ENCODE measurements around the gene OR4D11.
"Not testable (repeated sequence)": the region's sequence is repeated elsewhere in the genome, so short reads cannot be mapped to it uniquely, and the experiment has no call there.

The OR4D11 gene

GRCh38 chr11:59520139-59520538 is 16.8 kb downstream of the OR4D11 start:
- not testable (repeated sequence) for H3K4me3 ChIP-seq (ENCODE audit: low read length); DNase-seq (ENCODE audit: low read depth); H3K36me3 ChIP-seq (ENCODE audit: control insufficient read depth, insufficient read depth, low read length, severe bottlenecking); H3K9ac ChIP-seq (ENCODE audit: low read length); H3K4me1 ChIP-seq (ENCODE audit: control insufficient read depth, insufficient read depth, low read length); H3K9me3 ChIP-seq (ENCODE audit: control insufficient read depth, low read length)
- peaks cover 17% of the 10 kb centered on the region for H3K27me3 ChIP-seq (replicated peaks; ENCODE audit: control insufficient read depth, insufficient read depth, low read length)

DNA sequence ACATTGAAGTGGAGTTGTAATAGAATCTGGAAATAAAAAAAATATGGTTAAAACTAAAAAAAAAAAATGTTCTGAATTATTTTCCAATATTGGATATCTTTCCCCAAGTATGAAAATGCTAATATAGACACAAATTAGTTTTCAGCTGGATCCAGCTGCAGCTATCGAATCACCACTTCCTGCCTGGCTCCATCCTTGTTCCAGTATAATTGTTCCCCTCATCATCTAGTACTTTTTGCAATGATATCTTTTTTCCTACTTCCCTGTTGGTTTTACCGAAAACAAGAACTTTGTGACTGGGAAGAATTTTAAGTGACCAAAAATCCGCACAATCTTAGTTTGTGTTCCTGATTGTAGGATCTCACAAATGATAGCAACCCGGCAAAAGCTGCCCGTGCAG is 17.4 kb downstream of the OR4D11 start:
- DNase-seq (ENCODE audit: low read depth) = no peak

GRCh38 chr11:59523541-59523940 is 20.2 kb downstream of the OR4D11 start:
- Histone ChIP-seq H3K4me1 (ENCODE audit: control insufficient read depth, insufficient read depth, low read length) (no peaks in the 10 kb centered on the region), H3K4me3 (ENCODE audit: low read length) (no peak overlapping the region), H3K9me3 (ENCODE audit: control insufficient read depth, low read length) (no peaks in the 10 kb centered on the region), H3K27me3 (replicated peaks; ENCODE audit: control insufficient read depth, insufficient read depth, low read length) (peaks cover 26% of the 10 kb centered on the region), H3K36me3 (ENCODE audit: control insufficient read depth, insufficient read depth, low read length, severe bottlenecking) (no peaks in the 10 kb centered on the region), H3K9ac (ENCODE audit: low read length) (no peak overlapping the region)
- DNase-seq (ENCODE audit: low read depth) = no peak

More for the DNA sequence above, 17.4 kb downstream of the OR4D11 start:
- Histone ChIP-seq H3K36me3 (ENCODE audit: control insufficient read depth, insufficient read depth, low read length, severe bottlenecking) (no peaks in the 10 kb centered on the region), H3K4me3 (ENCODE audit: low read length) (no peak overlapping the region), H3K4me1 (ENCODE audit: control insufficient read depth, insufficient read depth, low read length) (no peaks in the 10 kb centered on the region), H3K9ac (ENCODE audit: low read length) (no peak overlapping the region), H3K27me3 (replicated peaks; ENCODE audit: control insufficient read depth, insufficient read depth, low read length) (peaks cover 19% of the 10 kb centered on the region), H3K9me3 (ENCODE audit: control insufficient read depth, low read length) (no peaks in the 10 kb centered on the region)

- DNase-seq (ENCODE audit: low read depth) = no peak
- H3K4me1 ChIP-seq (ENCODE audit: control insufficient read depth, insufficient read depth, low read length) = no peaks in the 10 kb centered on the region
- no peak overlapping the region for H3K4me3 ChIP-seq (ENCODE audit: low read length)
- peaks cover 19% of the 10 kb centered on the region for H3K27me3 ChIP-seq (replicated peaks; ENCODE audit: control insufficient read depth, insufficient read depth, low read length)
- H3K36me3 ChIP-seq (ENCODE audit: control insufficient read depth, insufficient read depth, low read length, severe bottlenecking) = no peaks in the 10 kb centered on the region
- no peak overlapping the region for H3K9ac ChIP-seq (ENCODE audit: low read length)
- no peaks in the 10 kb centered on the region for H3K9me3 ChIP-seq (ENCODE audit: control insufficient read depth, low read length)
Observed at GRCh38 chr11:59528711-59529110, 25.3 kb downstream of the OR4D11 start.

DNA sequence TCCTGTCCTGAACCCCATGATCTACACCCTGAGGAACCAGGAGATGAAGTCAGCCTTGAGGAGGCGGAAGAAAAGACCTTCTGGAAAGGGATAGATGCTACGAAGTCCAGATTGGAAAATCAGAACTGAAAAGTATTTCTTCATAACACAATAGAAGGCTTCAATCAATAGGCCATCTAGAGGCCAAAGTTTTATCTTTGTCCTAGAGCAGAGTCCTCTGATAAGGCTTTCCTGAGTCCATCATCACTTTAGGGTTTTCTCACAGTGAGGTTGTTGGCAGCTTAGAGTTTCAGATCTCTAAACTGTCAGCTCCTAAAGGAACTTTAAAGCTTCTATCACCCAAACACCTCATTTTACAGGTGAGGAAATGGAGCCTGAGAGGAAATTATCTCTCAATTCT is 29.2 kb downstream of the OR4D11 start:
- Histone ChIP-seq H3K9me3 (ENCODE audit: control insufficient read depth, low read length) (no peaks in the 10 kb centered on the region), H3K27me3 (replicated peaks; ENCODE audit: control insufficient read depth, insufficient read depth, low read length) (peaks cover 4% of the 10 kb centered on the region), H3K4me3 (ENCODE audit: low read length) (no peak overlapping the region), H3K9ac (ENCODE audit: low read length) (no peak overlapping the region), H3K36me3 (ENCODE audit: control insufficient read depth, insufficient read depth, low read length, severe bottlenecking) (no peaks in the 10 kb centered on the region), H3K4me1 (ENCODE audit: control insufficient read depth, insufficient read depth, low read length) (peaks cover under 1% of the 10 kb centered on the region)
- no peak for DNase-seq (ENCODE audit: low read depth)

DNA sequence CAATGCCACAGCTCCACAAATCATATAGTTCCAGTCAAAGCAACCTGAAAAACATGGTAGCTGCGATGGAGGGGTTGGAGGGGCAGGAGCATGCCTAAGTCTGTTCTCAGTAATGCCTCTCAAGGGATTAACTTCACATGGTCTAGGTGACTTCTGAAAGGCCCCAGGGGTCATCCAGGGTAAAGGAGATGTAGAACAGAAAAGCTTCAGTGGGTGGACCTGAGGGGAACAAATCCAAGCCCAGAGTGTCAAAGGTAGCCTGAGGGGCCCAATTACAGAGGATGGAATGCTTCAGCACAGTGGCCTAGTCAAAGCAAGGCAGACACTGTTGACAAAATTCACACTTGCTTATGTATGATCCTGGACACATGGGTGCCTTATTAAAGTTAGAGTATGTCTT is 31.3 kb downstream of the OR4D11 start:
- no peak for DNase-seq (ENCODE audit: low read depth)
- Histone ChIP-seq H3K4me3 (ENCODE audit: low read length) (no peak overlapping the region), H3K36me3 (ENCODE audit: control insufficient read depth, insufficient read depth, low read length, severe bottlenecking) (no peaks in the 10 kb centered on the region), H3K9me3 (ENCODE audit: control insufficient read depth, low read length) (no peaks in the 10 kb centered on the region), H3K4me1 (ENCODE audit: control insufficient read depth, insufficient read depth, low read length) (peaks cover 5% of the 10 kb centered on the region), H3K9ac (ENCODE audit: low read length) (no peak overlapping the region), H3K27me3 (replicated peaks; ENCODE audit: control insufficient read depth, insufficient read depth, low read length) (no peaks in the 10 kb centered on the region)

- Histone ChIP-seq H3K27me3 (replicated peaks; ENCODE audit: control insufficient read depth, insufficient read depth, low read length) (no peaks in the 10 kb centered on the region), H3K9me3 (ENCODE audit: control insufficient read depth, low read length) (no peaks in the 10 kb centered on the region), H3K4me1 (ENCODE audit: control insufficient read depth, insufficient read depth, low read length) (peaks cover 5% of the 10 kb centered on the region), H3K9ac (ENCODE audit: low read length) (no peak overlapping the region), H3K4me3 (ENCODE audit: low read length) (no peak overlapping the region), H3K36me3 (ENCODE audit: control insufficient read depth, insufficient read depth, low read length, severe bottlenecking) (no peaks in the 10 kb centered on the region)
- DNase-seq (ENCODE audit: low read depth) = no peak
Observed at GRCh38 chr11:59542142-59542810, 38.9 kb downstream of the OR4D11 start.

DNA sequence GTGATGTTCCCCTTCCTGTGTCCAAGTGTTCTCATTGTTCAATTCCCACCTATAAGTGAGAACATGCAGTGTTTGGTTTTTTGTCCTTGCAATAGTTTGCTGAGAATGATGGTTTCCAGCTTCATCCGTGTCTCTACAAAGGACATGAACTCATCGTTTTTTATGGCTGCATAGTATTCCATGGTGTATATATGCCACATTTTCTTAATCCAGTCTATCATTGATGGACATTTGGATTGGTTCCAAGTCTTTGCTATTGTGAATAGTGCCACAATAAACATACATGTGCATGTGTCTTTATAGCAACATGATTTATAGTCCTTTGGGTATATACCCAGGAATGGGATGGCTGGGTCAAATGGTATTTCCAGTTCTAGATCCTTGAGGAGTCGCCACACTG is 40.3 kb downstream of the OR4D11 start:
- not testable (repeated sequence) for DNase-seq (ENCODE audit: low read depth); H3K4me1 ChIP-seq (ENCODE audit: control insufficient read depth, insufficient read depth, low read length); H3K9me3 ChIP-seq (ENCODE audit: control insufficient read depth, low read length); H3K4me3 ChIP-seq (ENCODE audit: low read length); H3K27me3 ChIP-seq (replicated peaks; ENCODE audit: control insufficient read depth, insufficient read depth, low read length); H3K9ac ChIP-seq (ENCODE audit: low read length); H3K36me3 ChIP-seq (ENCODE audit: control insufficient read depth, insufficient read depth, low read length, severe bottlenecking)

DNA sequence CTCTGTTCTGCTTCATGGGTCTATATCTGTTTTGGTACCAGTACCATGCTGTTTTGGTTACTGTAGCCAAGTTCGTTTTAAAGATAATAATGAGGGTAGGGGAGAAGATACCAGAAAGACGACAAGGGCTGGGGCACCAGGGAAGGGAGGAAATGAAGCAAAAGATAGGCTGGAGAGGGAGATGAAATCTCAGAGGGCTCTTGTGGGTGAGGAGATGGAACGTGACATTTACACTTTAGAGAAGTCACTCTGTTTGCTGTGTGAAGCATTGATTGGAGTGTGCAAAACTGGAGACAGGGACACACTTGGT is 41.4 kb downstream of the OR4D11 start:
- H3K9me3 ChIP-seq (ENCODE audit: control insufficient read depth, low read length) = no peaks in the 10 kb centered on the region

GRCh38 chr11:59545179-59546020 is 42.0 kb downstream of the OR4D11 start:
- Histone ChIP-seq H3K36me3 (ENCODE audit: control insufficient read depth, insufficient read depth, low read length, severe bottlenecking) (no peaks in the 10 kb centered on the region), H3K9ac (ENCODE audit: low read length) (no peak overlapping the region), H3K4me1 (ENCODE audit: control insufficient read depth, insufficient read depth, low read length) (peaks cover 4% of the 10 kb centered on the region), H3K4me3 (ENCODE audit: low read length) (no peak overlapping the region), H3K27me3 (replicated peaks; ENCODE audit: control insufficient read depth, insufficient read depth, low read length) (no peaks in the 10 kb centered on the region), H3K9me3 (ENCODE audit: control insufficient read depth, low read length) (no peaks in the 10 kb centered on the region)
- DNase-seq (ENCODE audit: low read depth) = no peak

More for the DNA sequence above, 41.4 kb downstream of the OR4D11 start:
- Histone ChIP-seq H3K36me3 (ENCODE audit: control insufficient read depth, insufficient read depth, low read length, severe bottlenecking) (no peaks in the 10 kb centered on the region), H3K4me1 (ENCODE audit: control insufficient read depth, insufficient read depth, low read length) (peaks cover 4% of the 10 kb centered on the region), H3K4me3 (ENCODE audit: low read length) (no peak overlapping the region), H3K27me3 (replicated peaks; ENCODE audit: control insufficient read depth, insufficient read depth, low read length) (no peaks in the 10 kb centered on the region), H3K9ac (ENCODE audit: low read length) (no peak overlapping the region)
- no peak for DNase-seq (ENCODE audit: low read depth)

DNA sequence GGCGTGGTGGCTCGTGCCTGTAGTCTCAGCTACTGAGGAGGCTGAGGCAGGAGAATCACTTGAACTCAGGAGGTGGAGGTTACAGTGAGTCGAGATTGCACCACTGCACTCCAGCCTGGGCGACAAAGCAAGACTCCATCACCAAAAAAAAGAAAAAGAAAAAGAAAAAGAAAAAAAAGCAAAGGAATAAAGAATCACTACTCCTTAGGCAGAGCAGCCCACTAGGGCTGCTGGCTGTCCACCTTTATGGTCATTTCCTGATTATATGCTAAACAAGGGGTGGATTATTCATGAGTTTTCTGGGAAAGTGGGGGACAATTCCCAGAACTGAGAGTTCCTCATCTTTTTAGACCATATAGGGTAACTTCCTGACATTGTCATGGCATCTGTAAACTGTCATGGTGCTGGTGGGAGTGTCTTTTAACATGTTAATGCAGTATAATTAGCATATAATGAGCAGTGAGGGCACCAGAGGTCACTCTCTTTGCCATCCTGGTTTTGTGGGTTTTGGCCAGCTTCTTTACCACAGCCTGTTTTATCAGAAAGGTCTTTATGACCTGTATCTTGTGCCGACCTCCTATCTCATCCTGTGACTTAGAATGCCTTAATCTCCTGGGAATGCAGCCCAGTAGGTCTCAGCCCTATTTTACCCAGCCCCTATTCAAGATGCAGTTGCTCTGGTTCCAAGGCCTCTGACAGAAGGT is 44.4 kb downstream of the OR4D11 start:
- not testable (repeated sequence) for H3K9ac ChIP-seq (ENCODE audit: low read length); H3K27me3 ChIP-seq (replicated peaks; ENCODE audit: control insufficient read depth, insufficient read depth, low read length); H3K9me3 ChIP-seq (ENCODE audit: control insufficient read depth, low read length); H3K4me1 ChIP-seq (ENCODE audit: control insufficient read depth, insufficient read depth, low read length); H3K4me3 ChIP-seq (ENCODE audit: low read length); DNase-seq (ENCODE audit: low read depth); H3K36me3 ChIP-seq (ENCODE audit: control insufficient read depth, insufficient read depth, low read length, severe bottlenecking)
